GM12892 (cell line): ENCODE data around the gene NUB1.

Experiments used
- POLR2AphosphoS5 ChIP-seq: IDR thresholded peaks from 2 replicates; pipeline ENCODE4 v1.6.1; 2011; ENCODE audit warnings: low read depth, low read length, control low read depth
- TAF1 ChIP-seq: IDR thresholded peaks from 2 replicates; pipeline ENCODE4 v1.6.1; 2011; ENCODE audit warnings: low read depth, mild to moderate bottlenecking, control low read depth, low read length, borderline replicate concordance

DNA sequence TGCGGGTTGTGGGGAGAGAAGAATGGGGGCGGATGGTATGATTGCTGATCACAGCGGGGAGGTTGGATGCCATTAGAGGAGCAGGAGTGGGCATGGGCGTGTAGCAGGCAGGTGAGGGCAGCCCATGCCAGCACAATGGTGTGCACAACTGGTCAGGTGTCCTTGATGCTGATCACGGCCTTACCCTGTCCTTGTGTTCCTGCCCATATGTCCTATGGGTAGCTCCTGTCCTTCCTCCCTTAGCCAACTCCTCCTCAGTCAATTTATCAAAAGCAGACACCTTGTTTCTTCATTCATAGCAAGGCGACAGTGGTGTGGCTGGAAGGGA, 37.5 kb downstream of the NUB1 start:
- TF ChIP-seq TAF1 (no peak), POLR2AphosphoS5 (no peak)
